GM21360 (cell line): ENCODE results near the gene FARS2.
A peak's percentile ranks its signal among the peaks of the same experiment; 100 is the strongest.

Experiments used
- ATAC-seq: cut with Tn5 transposase; IDR thresholded peaks from one replicate; pipeline ENCODE4 v1.9.1; 2021; ENCODE audit warnings: mild to moderate bottlenecking, moderate library complexity; ENCODE audit not compliant: unreplicated experiment

FARS2 gene

DNA sequence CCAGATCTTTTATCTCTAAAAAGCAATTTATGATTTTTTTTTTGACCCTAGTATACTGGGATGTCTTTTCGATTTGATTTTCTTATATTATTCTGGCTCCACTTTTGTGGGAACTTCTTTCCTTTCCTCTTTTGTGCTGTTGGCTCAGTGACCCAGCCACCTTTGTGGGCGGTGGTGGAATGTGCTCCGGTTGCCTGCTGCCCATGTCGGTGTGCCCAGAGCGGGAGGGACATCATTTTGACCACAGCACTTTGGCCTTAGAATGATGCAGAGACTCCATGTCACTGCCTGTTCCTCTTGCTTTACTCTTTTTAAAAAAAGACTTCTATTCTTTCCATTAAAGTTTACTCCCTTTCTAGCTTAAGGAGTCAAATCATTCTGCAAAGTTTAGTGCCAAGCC, 198.0 kb downstream of the FARS2 start:
- no peak for ATAC-seq

DNA sequence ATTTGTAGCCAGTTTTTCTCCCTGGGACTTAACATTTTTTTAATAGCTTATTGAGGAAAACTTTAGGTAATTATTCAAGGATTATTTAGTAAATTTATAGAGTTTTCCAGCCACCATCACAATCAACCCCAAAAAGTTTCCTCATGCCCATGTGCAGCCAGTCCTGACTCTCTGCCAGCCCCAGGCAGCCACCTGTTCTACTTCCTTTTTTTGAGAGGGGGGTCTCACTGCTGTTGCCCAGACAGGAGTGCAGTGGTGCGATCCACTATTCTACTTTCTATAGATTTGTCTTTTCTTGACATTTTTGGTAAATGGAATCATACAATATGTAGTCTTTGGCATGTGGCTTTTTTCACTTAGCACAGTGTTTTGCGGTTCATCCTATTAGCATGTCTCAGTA, 200.1 kb downstream of the FARS2 start:
- ATAC-seq: no peak

DNA sequence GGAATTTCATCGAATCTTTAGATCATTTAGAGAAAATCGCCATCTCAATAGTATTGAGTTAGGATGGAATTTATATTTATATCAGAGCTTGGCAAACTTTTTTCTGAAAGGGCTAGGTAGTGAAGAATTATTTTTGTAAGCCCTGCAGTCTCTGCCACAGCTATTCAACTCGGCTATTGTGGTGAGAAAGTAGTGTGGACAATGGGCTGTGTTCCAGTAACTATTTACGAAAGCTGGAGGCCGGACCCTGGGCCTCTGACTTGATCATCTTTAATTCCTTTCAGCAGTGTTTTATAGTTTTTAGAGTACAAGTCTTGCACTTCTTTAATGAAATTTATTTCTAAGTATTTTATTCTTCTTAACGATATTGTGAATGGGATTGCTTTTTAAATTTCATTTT, 201.5 kb downstream of the FARS2 start:
- no peak for ATAC-seq

DNA sequence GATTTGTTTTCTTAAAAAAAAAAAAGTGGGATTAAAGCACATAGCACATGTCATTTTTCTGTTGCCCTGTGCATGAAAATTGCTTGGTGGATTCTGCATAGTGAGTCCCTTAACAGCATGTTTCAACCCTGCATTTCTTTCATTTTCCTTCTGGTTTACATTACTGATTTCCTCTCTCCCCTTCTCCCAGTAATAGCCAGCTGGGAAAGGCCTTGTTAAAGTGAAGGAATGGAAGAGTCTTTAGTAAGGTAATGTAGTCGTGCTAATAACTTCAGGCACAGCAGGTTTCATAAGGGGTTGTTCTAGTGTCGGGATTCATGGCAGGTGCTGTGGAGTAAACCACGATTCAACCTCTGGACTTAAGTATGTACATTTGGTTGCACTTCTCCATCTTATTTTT, 202.4 kb downstream of the FARS2 start:
- ATAC-seq: no peak

DNA sequence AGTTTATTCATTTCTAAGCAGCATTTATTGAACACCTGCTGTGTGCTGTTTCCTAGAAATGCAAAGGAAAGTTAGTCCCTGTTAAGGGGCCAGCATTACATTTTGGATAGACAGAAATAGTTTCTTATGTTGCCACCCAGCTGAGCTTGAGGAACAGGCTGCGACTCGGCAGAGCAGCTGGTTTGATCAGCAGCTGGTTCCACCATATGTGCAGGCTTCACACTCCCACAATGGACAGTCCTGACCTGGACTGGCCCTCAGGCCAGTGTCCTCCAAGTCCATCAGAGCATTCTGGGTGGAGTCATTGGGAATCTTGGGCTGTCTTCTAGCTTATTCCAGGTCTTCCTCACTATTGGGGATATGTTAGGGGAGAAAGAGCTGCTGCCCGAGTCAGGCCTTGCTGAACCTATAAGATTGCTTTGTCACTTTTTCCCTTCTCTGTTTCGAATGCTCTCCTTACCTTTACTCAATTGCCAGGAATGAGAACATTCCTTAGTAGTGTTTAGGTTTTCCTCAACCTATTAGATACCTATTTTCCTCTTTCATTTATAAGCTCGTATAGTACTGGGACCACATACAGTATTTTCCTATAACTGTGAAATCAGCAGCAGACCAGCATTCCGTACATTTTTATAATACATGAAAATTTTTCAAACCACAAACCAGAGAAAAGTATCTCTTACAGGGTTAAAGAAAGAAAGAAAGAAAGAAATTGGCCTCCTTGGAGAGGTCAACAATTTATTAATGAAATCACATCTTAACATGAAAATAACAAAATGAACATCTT, 203.0 kb downstream of the FARS2 start:
- ATAC-seq: no peak

DNA sequence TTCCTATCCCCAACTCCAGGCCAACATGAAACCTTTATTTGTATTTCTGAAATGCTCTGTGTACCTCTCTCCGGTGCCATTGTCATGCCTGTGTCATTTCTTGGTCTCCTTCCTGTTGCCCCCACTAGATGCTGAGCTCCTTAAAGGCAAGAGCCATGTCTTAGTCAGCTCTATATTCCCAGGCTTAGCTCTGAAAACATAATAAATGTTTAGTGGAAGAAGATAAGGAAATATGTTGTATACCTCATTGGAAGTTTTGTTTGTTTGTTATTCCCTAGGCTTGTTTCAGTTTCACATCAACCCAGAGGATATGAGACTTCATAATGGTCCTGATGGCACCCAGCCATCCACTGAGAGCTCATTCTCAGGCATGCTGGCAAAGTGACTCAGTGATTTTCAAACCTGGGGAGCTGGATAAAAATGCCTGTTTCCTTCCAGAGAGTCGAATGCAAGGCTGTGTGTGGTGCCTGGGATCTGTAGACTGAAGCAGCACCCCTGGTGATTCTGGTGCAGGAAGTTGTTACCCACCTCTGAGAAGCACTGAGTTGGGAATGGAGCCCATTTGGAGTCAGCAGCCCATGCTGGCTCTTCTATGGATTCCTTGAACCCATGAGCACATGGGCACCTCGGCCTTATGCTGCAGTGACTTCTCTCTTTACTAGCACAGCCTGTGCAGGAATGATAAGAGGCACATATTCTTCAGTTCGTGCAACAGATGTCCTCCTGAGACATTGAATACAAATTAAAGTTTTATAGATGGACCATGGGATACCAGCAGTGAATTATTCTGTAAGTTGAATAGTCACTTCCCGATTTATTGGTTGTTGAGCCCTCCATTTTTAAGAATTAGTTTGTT, 205.2 kb downstream of the FARS2 start:
- no peak for ATAC-seq

GRCh38 chr6:5468586-5468985, 207.3 kb downstream of the FARS2 start:
- ATAC-seq: no peak

DNA sequence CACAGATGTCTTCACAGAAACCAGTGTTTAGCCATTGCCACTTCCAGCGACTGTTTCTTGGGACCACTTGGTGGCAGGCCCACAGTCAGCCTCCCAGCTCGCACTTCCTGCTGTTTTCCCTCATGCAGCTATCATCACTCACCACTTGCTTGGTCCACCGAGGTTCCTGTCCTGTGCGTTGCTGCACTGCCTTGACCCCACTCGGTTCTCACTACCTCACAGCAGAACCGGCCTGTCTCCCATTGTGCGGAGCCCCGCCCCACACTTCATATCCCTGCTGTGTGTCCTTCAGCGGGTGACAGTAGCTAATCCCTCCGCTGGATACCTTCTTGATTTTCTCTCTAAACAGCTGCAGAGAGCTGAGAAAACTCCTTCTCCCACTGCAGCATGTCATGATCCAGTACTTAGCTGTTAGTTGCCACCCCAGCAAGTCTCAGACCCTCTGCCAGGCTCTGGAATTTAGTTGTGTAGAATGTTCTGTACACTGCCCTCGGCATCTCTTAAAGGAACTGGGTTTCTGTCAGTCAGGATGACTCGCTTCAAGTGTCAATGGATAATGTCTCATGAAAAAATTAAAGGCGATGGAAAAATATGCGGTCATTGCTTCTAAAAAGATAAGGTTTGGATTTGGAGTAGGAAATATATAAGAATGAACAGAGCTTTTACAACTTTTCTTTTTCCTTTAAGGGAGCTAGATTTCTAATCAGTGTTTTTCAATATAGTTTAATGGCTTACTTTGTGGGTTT, 208.0 kb downstream of the FARS2 start:
- ATAC-seq: no peak

- peak; percentile 81 for ATAC-seq
Measured at GRCh38 chr6:5471044-5471443, 209.7 kb downstream of the FARS2 start.

- no peak for ATAC-seq
Measured at GRCh38 chr6:5471637-5472398, 210.5 kb downstream of the FARS2 start.

DNA sequence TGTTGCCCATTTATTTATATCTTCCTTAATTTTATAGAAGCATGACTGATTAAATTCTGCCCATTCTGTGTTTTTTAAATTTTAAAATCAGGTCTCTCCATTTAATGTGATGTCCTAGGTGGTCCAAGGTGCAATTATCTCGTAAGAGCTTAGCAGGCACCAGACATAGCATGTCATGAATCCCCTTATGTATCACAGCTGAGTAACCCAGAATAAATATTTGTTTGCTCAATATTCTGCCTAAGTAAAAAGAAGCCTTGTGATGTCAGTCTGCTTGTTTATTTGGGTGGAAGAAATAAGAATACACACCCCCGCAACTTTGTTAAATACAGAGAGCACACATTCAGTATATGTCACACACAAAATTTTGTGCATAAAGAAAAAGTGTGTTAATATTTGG, 211.3 kb downstream of the FARS2 start:
- ATAC-seq: no peak

DNA sequence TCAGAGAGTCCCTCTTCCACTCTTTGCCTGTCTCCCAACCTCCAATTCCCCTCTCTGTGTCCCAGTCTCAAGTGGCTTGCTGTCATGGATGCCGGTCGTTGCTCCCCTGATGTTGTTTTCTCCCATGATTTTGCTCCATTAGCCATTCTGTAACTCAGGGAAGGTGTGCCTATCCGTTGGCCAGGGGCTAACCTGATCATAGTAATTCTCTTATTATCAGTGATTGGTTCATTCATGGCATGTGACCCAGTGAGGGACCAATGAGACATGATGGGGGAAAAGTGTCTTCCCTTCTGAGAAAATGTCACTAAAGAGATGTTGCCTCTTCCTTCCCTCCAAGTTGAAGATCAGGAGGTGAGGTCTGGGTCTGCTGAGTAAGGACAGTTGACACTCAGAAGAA, 214.5 kb downstream of the FARS2 start:
- ATAC-seq: no peak

DNA sequence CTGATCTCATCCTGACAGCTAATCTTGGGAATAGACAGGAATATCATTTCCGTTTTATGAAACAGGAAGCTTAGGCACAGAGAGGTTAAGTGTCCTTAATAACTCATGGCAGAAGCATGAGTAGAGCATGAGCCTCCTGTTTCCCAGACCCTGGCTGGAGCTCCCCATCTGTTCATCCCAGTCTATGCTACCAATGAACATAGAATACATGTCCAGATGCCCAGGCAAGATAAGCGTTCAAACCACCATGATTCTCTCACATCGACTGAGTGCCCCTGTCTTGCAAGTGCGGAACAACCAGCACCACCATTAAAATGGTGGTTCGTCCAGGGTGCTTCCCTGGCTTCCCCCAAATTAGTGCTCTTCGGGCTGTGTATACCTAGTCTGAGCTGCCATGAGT, 217.1 kb downstream of the FARS2 start:
- ATAC-seq: no peak

GRCh38 chr6:5481033-5481432, 219.7 kb downstream of the FARS2 start:
- no peak for ATAC-seq

DNA sequence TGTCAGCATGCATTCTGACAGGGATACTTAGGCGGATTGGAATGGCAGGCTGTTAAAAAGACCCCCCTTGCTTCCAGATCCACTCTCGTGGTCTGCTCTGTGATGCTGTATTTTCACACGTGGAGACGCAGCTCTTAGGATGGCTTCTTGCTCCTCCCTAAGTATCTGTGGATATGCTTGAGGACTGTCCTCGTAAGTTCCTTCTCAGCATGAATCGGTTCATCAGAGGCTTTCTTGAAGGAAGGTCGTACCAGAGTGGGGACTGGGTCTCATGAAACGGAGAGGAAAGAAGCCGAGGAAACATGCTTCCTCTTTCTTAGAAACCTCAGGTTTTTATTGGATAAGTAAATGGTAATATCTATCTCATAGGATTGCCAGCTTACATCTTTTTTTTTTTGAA, 220.4 kb downstream of the FARS2 start:
- no peak for ATAC-seq

GRCh38 chr6:5482619-5483018, 221.3 kb downstream of the FARS2 start:
- ATAC-seq: no peak

- no peak for ATAC-seq
Measured at GRCh38 chr6:5484692-5485091, 223.4 kb downstream of the FARS2 start.

DNA sequence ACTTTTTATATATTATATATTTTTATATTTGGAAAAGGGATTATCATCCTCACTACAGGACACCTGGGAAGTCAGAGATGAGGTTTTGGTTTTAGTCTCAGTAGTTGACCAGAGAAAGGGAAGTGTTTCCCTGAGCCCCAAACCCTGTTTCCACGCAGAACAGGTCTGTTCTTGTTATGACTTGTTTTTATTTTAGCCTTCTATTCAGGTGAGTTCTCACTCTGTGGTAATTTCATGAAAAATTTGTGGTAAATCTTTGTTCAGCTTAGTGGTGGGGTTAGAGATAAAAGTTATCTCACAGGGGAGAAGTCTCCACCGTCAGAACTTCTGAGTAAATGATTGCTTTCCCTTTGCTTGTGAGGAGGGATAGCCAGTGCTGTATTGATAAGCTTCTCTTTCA, 224.9 kb downstream of the FARS2 start:
- ATAC-seq: peak; percentile 71

DNA sequence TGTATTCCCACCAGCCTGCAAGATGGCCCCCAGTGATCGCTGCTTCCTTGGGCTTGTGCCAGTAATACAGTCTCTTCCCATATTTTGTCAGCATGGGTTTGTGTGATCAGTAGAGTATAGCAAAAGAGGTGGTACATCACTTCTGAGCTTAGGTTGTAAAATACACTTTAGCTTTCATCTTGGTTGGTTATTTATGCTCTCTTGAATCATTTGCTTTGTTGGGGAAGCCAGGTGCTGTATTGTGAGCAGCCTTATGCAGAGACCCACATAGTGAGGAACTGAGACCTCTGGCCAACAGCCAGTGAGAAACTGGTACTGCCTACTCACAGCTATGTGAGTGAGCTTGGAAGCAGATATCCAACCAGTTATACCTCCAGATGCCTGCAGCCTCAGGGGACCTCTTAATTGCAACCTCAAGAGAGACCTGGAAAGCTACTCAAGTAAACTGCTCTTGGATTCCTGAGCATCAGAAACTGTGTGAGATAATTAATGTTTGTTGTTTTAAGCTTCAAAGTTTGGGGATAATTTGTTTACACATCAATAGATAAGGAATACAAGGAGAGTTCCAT, 229.3 kb downstream of the FARS2 start:
- no peak for ATAC-seq

DNA sequence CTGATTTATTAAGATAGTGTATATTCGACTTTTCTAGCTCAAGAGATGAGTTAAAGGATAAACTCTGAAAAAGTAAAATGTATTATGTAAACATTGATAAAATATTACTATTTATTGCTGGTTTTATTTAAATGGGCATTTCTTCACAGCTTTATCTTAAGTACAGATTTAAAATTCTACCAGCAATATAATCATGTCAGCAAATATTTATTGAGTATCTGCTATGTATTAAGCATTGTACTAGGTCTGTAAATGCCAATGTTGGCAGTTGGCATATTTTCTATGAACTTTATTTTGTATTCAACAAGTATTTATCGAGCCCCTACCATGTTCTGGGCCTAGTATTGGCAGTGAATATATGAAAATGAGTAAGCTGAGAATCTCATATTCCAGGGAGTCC, 231.0 kb downstream of the FARS2 start:
- no peak for ATAC-seq

DNA sequence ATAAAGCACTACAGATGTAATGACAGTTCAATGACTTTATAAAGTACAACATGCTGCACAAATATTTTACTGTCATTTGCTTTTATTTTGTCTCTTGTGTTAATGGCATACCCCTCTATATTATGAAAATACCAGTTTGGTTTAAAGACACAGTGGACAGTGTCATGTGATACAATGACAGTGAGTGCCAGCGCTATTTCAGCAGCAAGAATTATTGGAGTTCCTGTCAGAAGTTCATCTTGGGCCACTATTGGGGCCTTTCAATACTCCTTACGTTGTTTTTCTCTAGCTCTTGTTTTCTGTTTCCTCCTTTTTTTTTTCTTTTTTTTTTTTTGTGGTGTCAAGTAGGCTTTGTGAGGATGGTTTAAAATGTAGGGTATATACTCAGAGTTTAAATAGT, 232.5 kb downstream of the FARS2 start:
- no peak for ATAC-seq
